Transverse colon (tissue), 4 donors: Measurements from ENCODE around the gene PCCB.

Source experiments
- CTCF ChIP-seq, 5 experiments: fragments of 200-600 bp in 3 of 5; fragments of 450-650 bp in 2 of 5; sonication (generic) in 3 of 5; IDR thresholded peaks; 1 replicate in 2 of 5; 2 replicates in 3 of 5; pipeline ENCODE4 v1.5.1; 2016 to 2017; ENCODE audit warnings: antibody characterized with exemption in 5 of 5, inconsistent platforms in 3 of 5, mild to moderate bottlenecking in 2 of 5, moderate library complexity in 1 of 5
- POLR2A ChIP-seq: fragments of 450-650 bp; IDR thresholded peaks from one replicate; pipeline ENCODE4 v1.6.1; 2016; ENCODE audit warnings: antibody characterized with exemption, mild to moderate bottlenecking, moderate library complexity
- POLR2AphosphoS5 ChIP-seq, 3 donors: sonication (generic); formaldehyde crosslinking; IDR thresholded peaks; one replicate each; pipeline ENCODE4 v1.6.1; 2016; ENCODE audit warnings: antibody characterized with exemption in 3 of 3

- no peak for TF ChIP-seq POLR2AphosphoS5 (IDR thresholded peaks at IDR 0.05)
- no peak for TF ChIP-seq POLR2A
- TF ChIP-seq CTCF (IDR thresholded peaks at IDR 0.05) = no peak
Measured at GRCh38 chr3:136332302-136332701, 82.2 kb downstream of the PCCB start.
